ENCODE results near the gene TPP1.

Gene TPP1

DNA sequence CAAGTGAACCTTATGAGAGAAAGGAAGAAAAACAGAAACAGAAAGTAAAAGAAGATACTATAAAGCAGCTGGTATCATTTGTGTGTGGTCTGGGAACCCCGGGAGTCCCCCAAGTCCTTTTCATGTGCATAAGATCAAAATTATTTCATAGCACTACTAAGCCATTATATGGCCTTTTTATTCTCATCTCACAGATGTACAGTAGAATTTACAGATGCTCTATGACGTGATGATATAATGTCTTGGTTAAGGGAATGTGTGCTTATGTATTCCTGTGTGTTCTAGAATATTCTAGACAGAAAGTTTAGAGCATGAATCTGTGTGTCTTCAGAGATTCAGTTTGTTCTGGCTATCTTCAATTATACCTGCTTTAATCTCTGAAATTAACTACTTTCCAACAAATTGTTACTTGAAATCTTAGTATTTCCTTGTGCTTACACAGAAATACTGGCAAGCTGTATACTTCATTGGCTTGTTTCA lies 8.6 kb upstream of the TPP1 start:
- no peak for FAIRE-seq

DNA sequence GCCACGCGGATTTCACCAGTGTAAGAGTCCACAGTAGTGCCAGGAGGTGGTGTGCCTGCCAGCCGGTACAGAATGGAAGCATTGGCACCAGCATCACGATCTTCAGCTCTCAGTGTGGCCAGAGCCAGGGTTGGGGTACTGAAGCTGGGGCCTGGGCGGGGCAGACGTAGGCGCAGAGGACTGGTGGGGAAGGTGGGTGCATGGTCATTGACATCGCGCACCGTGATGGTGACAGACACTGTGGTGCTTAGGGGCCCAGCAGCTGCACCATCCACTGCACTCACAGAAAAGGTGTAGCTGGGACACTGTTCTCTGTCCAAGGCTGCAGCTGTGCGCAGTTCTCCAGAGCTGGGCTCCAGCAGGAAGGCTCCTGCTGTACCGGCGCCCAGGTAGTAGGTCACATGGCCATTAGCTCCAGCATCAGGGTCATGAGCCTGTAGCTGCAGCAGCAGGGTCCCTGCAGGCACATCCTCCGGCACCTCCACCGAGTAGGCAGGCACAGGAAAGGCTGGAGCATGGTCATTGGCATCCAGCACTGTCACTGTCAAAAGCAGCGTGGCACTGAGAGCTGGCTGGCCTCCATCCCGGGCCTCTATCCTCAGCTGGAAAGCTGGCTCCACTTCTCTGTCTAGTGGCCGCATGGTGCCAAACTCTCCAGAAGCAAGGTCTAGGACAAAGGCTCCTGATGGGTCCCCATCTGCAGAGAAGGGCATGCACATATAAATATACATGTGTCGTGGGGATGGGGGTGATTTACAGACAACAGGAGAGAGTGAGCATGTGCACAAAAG lies 7.9 kb upstream of the TPP1 start:
- no peak for FAIRE-seq

DNA sequence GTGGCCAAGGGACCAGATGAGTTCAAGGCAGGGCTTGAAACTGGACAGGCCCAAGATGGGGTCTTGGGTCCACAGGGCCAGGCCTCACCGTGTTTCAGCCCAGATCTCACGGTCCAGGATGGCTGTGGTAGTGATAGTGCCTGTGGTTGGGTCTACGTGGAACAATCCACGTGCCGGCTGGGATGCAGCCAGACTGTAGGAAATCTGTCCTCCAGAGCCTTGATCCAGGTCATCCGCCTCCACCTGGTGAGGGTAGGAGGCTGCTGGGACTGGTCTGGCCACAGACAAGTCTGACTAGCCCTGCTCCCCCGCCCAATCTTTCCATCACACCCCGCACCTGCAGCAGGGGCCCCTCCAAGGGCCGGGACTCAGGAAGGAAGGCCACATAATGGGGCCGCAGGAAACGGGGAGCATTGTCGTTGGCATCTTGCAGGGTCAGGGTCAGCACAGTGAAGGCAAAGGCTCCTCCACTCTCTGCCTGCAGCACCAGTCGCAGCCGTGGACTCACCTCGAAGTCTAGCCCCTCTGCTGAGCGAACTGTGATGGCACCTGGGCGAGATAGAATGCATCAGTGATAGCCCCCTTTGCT lies 6.7 kb upstream of the TPP1 start:
- no peak for FAIRE-seq

- FAIRE-seq = no peak
These were observed 6.1 kb upstream of the TPP1 start for GRCh38 chr11:6625156-6625831.

GRCh38 chr11:6623391-6624363 lies 4.5 kb upstream of the TPP1 start:
- no peak for FAIRE-seq

DNA sequence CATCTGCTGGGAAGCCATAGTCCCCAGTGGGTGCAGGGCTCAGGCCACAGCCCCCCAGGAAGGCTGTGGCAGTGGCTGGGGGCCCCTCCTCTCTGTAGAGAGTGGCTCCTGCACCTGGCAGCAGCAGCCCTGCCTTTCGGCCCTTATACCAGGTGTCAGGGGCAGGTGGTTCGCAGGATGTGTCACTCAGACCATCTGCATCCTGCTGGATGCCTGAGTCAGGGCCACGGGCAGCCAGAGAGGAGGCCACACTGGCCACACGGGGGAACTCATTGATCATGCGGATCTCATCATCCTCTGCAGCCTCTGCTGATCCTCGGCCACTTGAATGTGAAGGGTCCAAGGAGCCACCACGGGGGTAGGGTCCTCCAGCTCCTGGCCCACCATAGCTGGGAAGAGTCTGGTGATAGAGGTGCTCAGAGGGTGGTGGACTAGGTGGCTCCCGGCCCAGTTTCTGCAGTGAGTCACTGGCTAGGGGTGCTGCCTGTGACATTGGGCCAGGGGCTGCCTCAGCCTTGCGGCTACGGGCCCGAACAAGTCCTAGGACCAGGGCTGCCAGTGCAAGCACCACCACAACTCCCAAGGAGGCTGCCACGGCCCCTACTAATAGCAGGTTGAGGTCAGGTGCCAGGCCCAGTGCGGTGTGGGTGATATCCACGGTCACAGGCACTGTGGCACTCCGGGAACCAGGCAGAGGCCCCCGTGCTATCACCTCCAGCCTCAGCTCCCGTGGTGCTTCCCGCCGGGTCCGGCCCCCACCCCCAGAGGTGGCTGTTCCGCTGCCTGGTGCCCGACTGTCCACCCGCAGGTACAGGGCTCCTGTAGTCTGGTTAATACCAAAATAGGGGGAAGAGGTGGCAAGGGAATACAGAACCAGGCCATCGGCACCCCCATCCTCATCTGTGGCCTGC lies 3.3 kb upstream of the TPP1 start:
- FAIRE-seq = no peak

- FAIRE-seq = no peak
These were observed 2.5 kb upstream of the TPP1 start for GRCh38 chr11:6621711-6622211.

DNA sequence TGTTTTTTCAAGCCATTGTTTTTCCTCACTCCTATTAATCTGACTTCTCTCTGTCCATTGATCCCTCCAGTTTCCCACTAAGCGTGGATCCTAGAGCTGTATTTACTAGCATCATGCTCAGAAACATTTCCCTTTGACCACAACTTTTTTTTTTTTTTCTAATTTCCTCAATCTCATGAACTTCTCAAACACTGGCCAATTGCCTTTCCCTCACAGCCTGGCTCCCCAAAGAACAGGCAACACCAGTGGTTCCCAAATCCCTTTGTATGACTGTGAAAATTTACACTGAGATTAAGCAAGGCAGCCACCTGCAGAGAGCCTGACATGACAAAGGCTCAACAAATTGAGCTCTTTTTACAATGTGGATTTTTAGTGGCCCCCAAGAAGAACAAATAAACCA lies 1.4 kb upstream of the TPP1 start:
- FAIRE-seq = no peak

DNA sequence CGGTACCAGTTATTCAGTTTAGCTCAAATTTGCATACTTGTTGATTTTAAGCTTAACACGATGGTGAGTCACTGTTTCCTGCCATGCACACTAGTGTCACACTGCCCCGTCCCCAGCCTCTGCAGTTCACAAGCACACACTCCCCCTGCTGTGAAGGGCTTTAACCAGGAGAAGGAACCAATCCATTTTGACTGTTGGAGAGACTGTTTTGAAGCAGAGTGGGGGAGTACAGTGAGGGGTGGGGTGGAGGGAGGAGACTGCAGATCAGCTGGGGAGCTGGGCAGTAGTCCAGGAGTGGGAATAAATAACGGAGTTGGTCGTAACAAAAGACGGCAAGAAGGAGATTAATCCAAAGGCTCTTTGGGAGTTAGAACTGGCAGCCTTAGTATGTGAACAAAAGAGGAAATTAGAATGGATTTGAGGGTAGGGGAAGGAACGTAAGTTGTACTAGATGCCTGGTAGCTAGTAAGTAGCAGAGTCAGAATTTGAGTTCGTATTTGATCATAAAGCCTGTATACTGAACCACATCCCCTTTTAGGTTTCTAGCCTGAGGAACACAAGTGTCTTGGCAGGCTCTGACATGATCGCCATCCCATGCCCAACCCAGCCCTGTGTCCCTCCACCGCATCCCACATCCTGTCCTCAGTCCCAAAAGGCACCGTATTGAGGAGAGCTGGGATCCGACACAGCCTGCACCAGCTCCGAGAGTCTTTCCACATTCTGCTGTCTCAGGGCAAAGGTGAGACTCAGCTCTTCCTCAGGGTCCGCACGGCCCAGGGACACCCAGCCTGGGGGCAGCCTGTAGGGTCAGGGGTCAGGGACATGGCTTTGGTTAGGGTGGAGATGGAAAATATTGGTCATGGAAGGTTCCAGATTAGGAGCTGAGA lies 862 bp downstream of the TPP1 start:
- FAIRE-seq = no peak

GRCh38 chr11:6617315-6617781 lies 1.9 kb downstream of the TPP1 start:
- no peak for FAIRE-seq

DNA sequence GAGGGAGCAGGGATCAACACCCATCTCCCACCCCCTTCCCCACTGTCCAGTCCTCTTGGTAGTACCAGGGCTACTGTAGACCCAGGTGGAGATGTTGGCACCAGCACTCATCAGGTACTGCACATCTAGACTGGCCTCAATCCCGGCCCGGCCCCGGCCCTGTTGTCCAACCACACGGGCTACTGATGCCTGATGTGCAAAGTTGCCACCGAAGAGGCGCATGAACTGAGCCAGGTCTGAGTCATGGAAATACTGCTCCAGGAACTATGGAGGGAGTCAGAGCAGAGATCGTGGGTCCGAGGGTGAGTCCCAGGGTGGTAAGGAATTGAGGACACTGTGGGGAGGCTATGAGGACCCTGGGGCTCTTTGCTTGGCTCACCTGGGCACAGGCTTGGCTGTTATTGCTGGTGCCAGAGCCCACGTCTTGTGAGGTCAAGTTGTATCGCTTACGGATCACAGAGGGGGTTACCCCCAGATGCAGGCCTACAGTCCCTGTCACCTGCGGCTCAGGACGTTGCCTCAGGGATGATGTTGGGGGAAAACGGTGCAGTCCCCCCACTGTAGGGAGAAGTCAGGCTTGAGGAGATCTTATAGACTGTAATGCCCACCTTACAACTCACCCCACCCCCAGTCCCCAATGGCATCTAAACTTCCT lies 2.5 kb downstream of the TPP1 start:
- FAIRE-seq = no peak

DNA sequence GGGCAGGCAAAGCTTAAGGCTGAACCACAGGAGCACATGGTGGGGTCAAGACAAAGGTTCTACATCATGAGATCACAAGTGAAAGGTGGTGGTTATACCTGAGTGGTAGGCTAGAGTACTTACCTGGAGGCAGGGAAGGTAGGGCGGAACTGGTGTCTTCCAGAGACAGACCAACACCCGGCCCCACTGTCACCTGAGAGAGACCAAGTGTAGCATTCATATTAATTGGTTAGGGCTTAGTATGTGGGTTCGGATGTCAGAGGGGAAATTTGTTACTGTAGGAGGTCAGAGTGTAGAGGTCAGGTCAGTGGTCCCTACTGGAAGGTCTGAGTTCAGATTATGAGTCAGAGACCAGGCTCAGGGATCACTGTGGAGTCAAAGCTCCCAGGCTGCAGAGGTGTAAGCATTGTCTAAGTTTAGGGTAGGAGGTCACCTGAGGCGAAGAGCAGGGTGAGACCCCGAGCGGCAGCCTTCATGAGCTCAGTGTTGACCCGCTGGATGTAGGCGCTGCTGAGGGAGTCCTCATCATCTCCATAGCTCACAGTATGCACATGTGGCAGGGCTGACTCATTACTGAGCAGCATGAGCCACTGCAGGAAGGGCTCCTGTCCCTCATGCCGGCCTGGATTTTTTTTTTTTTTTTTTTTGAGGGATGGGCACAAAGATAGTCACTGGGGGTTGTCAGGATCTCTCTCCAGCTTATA lies 3.2 kb downstream of the TPP1 start:
- FAIRE-seq = no peak

DNA sequence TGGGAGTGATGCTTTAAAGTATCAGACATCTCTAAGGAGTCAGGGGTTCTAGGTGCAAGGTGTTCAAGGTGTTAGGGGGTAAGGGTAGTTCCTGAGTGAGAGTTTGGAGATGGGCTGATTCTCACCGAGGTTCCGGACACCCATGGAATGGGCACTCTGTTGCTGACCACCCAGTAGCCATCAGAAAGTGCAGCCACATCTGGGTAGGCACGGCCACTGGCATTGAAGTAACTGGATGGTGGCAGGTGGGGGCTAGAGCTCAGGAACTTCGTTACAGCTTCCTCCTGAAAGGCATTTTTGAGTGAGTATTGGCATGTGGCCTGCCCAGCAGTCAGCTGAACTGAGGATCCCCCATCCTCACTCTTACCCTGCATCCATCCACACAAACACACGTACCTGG lies 4.2 kb downstream of the TPP1 start:
- FAIRE-seq = no peak

DNA sequence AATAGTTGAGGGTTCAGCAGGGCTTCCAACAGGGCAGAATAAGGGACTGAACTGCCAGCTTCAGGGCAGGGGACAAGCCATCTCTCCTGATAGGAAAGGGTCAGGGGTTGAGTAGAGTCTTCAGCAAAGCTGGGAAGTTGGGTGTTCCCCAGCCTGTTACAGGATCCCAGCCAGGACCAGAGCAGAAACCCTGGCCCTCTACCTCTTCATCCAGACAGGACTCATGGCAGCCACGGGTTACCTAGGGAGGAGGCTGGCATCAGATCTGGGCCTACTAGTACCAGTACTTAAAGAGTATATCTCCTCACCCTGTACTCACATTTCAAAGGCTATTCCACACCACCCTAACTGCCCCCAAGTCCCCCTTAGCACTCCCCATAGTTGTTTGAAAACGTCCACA lies 4.8 kb downstream of the TPP1 start:
- no peak for FAIRE-seq

- no peak for FAIRE-seq
These were observed 5.7 kb downstream of the TPP1 start for GRCh38 chr11:6613496-6613895.

- no peak for FAIRE-seq
These were observed 6.8 kb downstream of the TPP1 start, which contains the start of gene TAF10 for GRCh38 chr11:6612213-6613041. Gene TAF10 (minus strand): TSS chr11:6612216. CDS start chr11:6612189, 27 bp downstream.

DNA sequence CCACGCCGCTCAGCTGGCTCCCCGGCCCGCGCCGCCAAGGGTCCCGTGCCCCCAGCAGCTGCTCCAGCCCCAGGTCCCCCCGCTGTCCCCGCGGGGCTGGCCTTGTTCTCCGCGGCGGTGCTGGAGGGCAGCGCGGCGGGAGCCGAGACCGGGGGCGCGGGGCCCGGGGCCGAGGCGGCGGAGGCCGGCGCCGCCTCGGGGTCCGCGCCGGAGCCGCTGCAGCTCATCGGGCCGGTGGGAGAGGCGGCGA lies 7.3 kb downstream of the TPP1 start:
- FAIRE-seq = no peak

Data from islet of Langerhans (tissue), 1 donor.